K562 (cell line): ENCODE data around the gene ZNF236.

Experiments
- DIDO1 ChIP-seq: fragments of 450-650 bp; IDR thresholded peaks from 2 replicates; pipeline ENCODE4 v1.6.1; 2016; ENCODE audit warnings: low read depth, missing biosample characterization, missing genetic modification characterization
- EP300 ChIP-seq: IDR thresholded peaks from 2 replicates; pipeline ENCODE4 v1.6.1; 2012; ENCODE audit warnings: low read length, improper control_type of control experiment
- HCFC1 ChIP-seq: IDR thresholded peaks from 2 replicates; pipeline ENCODE4 v1.6.1; 2012; ENCODE audit warnings: low read depth, low read length, improper control_type of control experiment
- MTA3 ChIP-seq: fragments of 450-650 bp; formaldehyde crosslinking; IDR thresholded peaks from 2 replicates; pipeline ENCODE4 v1.6.1; 2017; ENCODE audit warnings: mild to moderate bottlenecking, borderline replicate concordance
- MYC ChIP-seq, 2 experiments: fragments of 250-450 bp in 1 of 2; sonication (Bioruptor Pico) in 1 of 2; IDR thresholded peaks; 2 replicates each; pipeline versions ENCODE4 v1.5.1 to v1.6.1; 2012 to 2021; ENCODE audit warnings: low read depth in 2 of 2, borderline replicate concordance in 1 of 2, improper control_type of control experiment in 1 of 2, low read length in 1 of 2, mild to moderate bottlenecking in 1 of 2, moderate library complexity in 1 of 2
- TCF7L2 ChIP-seq: fragments of 150-350 bp; IDR thresholded peaks from 2 replicates; pipeline ENCODE4 v1.6.1; 2016; ENCODE audit warnings: low read depth, mild to moderate bottlenecking, low read length, moderate library complexity
- ZNF121 ChIP-seq: sonication (generic); formaldehyde crosslinking; conservative IDR thresholded peaks from 2 replicates; pipeline ENCODE4 v1.8.0; 2022; ENCODE audit warnings: missing genetic modification reagents
- ZNF592 ChIP-seq: fragments of 450-650 bp; IDR thresholded peaks from 2 replicates; pipeline ENCODE4 v1.6.1; 2017; ENCODE audit warnings: antibody characterized with exemption, mild to moderate bottlenecking

GRCh38 chr18:76931171-76931570 is 108.8 kb downstream of the ZNF236 start:
- no peak for TF ChIP-seq TCF7L2
- TF ChIP-seq ZNF121 (CRISPR knock-in tag), result no peak
- TF ChIP-seq MTA3, result no peak
- no peak for TF ChIP-seq ZNF592
- no peak for TF ChIP-seq DIDO1
- TF ChIP-seq HCFC1, result no peak
- no peak for TF ChIP-seq MYC (IDR thresholded peaks at IDR 0.05; ENCODE audit: low read depth, low read length)
- no peak for TF ChIP-seq MYC (CRISPR knock-in tag; IDR thresholded peaks at IDR 0.05; ENCODE audit: borderline replicate concordance, low read depth)
- TF ChIP-seq EP300, result no peak
